NCI-H460 (cell line): ENCODE measurements around the gene MGRN1. TPM values are rescaled to one million over a fixed set of nuclear protein-coding genes. Genes with fewer than 3 reads are reported as not detected.

Experiments used
- DNase-seq: peaks from one replicate; pipeline ENCODE4 v3.0.0-alpha.2; 2016; ENCODE audit warnings: low read depth; ENCODE audit errors: extremely low read depth
- total RNA-seq: library from RNA; depleted of rRNA; stranded (reverse); fragments of >200 nt; shearing (Covaris generic); gene quantifications from 2 replicates; pipeline ENCODE4 v1.2.3, GENCODE V29; 2014

The MGRN1 gene
- total RNA-seq, 1 experiment from 2014 or later, result 13.6 TPM

- no peak for DNase-seq
Measured at GRCh38 chr16:4667203-4667963, 42.8 kb downstream of the MGRN1 start.

GRCh38 chr16:4668313-4668960 is 43.8 kb downstream of the MGRN1 start:
- no peak for DNase-seq

- no peak for DNase-seq
Measured at GRCh38 chr16:4673387-4674046, 48.9 kb downstream of the MGRN1 start.

- DNase-seq, result no peak
Measured at GRCh38 chr16:4674926-4675530, 50.4 kb downstream of the MGRN1 start.

- DNase-seq, result no peak
Measured at GRCh38 chr16:4675864-4676786, 51.5 kb downstream of the MGRN1 start.

GRCh38 chr16:4676831-4677230 is 52.2 kb downstream of the MGRN1 start:
- DNase-seq, result no peak

- DNase-seq, result no peak
Measured at GRCh38 chr16:4677390-4677789, 52.8 kb downstream of the MGRN1 start.

- DNase-seq, result no peak
Measured at GRCh38 chr16:4677994-4678393, 53.4 kb downstream of the MGRN1 start.

GRCh38 chr16:4678596-4678995 is 54.0 kb downstream of the MGRN1 start:
- DNase-seq, result no peak

GRCh38 chr16:4679156-4679849 is 54.7 kb downstream of the MGRN1 start:
- no peak for DNase-seq

GRCh38 chr16:4679850-4680636 is 55.4 kb downstream of the MGRN1 start:
- no peak for DNase-seq

GRCh38 chr16:4680673-4681470 is 56.2 kb downstream of the MGRN1 start:
- no peak for DNase-seq

- no peak for DNase-seq
Measured at GRCh38 chr16:4681471-4682083, 57.0 kb downstream of the MGRN1 start.

GRCh38 chr16:4682084-4682591 is 57.5 kb downstream of the MGRN1 start:
- DNase-seq, result no peak

- no peak for DNase-seq
Measured at GRCh38 chr16:4682616-4683254, 58.1 kb downstream of the MGRN1 start.

- DNase-seq, result no peak
Measured at GRCh38 chr16:4683255-4684057, 58.8 kb downstream of the MGRN1 start.
